Measurements from ENCODE around the gene RARG. TPM values are rescaled to one million over a fixed set of nuclear protein-coding genes. Genes with fewer than 3 reads are reported as not detected.

RARG gene
- total RNA-seq, 1 experiment from 2014 or later = 77.2 TPM

DNA sequence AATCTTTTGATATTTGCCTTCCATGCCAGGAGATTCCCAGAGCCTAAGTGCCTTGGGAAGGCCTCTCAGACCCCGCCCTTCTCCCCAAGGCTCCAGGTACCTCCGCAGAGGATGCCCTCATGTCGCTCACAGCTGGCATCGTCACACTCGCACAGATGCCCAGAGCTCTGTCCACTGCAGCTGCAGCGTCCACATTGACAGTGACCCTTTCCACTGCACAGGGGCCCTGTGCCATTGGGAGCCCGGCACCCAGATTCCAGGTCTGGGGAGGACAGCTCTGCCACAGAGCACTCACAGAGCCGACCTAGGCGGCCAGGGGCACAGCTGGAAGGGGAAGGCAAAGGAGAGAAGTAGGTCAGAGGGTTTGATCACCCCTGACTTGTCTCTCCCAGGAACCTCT, 39.0 kb downstream of the RARG start:
- H3K4me3 Mint-ChIP-seq = no peak overlapping the region
- ATAC-seq = no peak
- H3K27ac Mint-ChIP-seq = no peak overlapping the region
- no peak for DNase-seq (ENCODE audit: low spot score)
- TF ChIP-seq ZNF263 (CRISPR knock-in tag; IDR thresholded peaks at IDR 0.05; ENCODE audit: low read depth) (no peak), NR2C2 (CRISPR knock-in tag; IDR thresholded peaks at IDR 0.05) (no peak), TEAD1 (CRISPR knock-in tag; IDR thresholded peaks at IDR 0.05) (no peak), GTF2I (CRISPR knock-in tag; conservative IDR thresholded peaks at IDR 0.05) (no peak), RORB (CRISPR knock-in tag; IDR thresholded peaks at IDR 0.05) (no peak), NFATC4 (CRISPR knock-in tag; IDR thresholded peaks at IDR 0.05) (no peak)
- H3K9me3 Mint-ChIP-seq = no peaks in the 10 kb centered on the region
- ChIA-PET POLR2A (no interaction called here), CTCF (interaction anchor here (1.1 to 2.5 kb wide), 4 partner anchors 18 to 128 kb away, joined by 3 to 8 read pairs (median 6); partner anchors contain the start of genes AAAS and SPRYD3)
- peaks cover 61% of the 10 kb centered on the region for H3K27me3 Mint-ChIP-seq (ENCODE audit: low read depth)
- peaks cover 6% of the 10 kb centered on the region for H3K36me3 Mint-ChIP-seq
- peaks cover 13% of the 10 kb centered on the region for H3K4me1 Mint-ChIP-seq

GRCh38 chr12:53192531-53193021, 39.4 kb downstream of the RARG start:
- ChIA-PET POLR2A (interaction anchor here (0.9 kb wide), 1 partner anchor 95 kb away, joined by 3 read pairs; the partner anchor contains the start of gene IGFBP6), CTCF (interaction anchor here (1.1 to 2.5 kb wide), 4 partner anchors 18 to 129 kb away, joined by 3 to 8 read pairs (median 6); partner anchors contain the start of genes AAAS and SPRYD3)
- H3K36me3 Mint-ChIP-seq = peaks cover 10% of the 10 kb centered on the region
- no peak overlapping the region for H3K27ac Mint-ChIP-seq
- H3K4me1 Mint-ChIP-seq = peaks cover 15% of the 10 kb centered on the region
- H3K27me3 Mint-ChIP-seq (ENCODE audit: low read depth) = peaks cover 57% of the 10 kb centered on the region
- DNase-seq (ENCODE audit: low spot score) = no peak
- H3K9me3 Mint-ChIP-seq = no peaks in the 10 kb centered on the region
- no peak for ATAC-seq
- TF ChIP-seq MYBL2 (CRISPR knock-in tag; IDR thresholded peaks at IDR 0.05) = no peak
- TF ChIP-seq ATF3 (CRISPR knock-in tag; conservative IDR thresholded peaks at IDR 0.05) = 0 out of 2 replicates have a peak, but pooled peaks have one; percentile 19
- no peak overlapping the region for H3K4me3 Mint-ChIP-seq

DNA sequence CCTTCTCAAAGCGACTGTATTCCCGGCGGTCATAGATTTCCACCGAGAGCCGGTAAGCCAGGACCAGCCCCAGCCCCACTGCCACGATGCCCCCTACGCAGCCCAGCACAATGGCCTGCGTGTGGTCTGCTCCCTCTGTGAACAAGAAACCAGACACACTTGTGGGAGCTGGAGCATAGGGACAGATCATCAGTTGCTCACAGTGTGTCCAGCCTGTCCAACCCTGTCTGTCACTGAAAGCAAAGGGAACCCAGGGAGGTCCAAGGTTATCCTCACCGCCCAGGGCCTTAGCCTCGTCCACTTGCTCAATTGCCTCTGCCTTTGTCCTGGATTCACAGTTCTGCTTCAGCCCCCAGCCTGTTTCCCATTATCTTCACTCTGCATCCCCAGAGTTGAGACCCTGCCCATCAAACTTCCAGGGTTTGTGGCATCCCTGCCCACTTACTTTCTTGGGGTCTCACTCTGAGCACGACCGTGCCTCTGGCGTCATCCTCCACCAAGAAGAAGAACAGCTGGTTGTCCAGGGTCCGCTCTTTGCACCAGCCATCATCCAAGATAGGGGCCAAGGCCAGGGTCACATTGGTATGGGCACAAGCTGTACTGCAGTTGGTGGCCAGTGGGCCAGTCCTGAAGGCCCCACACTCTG, 40.0 kb downstream of the RARG start:
- H3K4me1 Mint-ChIP-seq = peaks cover 16% of the 10 kb centered on the region
- no peak for ATAC-seq
- H3K36me3 Mint-ChIP-seq = peaks cover 16% of the 10 kb centered on the region
- DNase-seq (ENCODE audit: low spot score) = no peak
- H3K27ac Mint-ChIP-seq = no peak overlapping the region
- H3K4me3 Mint-ChIP-seq = no peak overlapping the region
- no peaks in the 10 kb centered on the region for H3K9me3 Mint-ChIP-seq
- ChIA-PET CTCF (interaction anchor here (2.0 to 2.5 kb wide), 2 partner anchors 17 to 33 kb away, joined by 7 to 8 read pairs; no protein-coding TSS in a partner anchor), POLR2A (interaction anchor here (0.9 kb wide), 1 partner anchor 94 kb away, joined by 3 read pairs; the partner anchor contains the start of gene IGFBP6)
- H3K27me3 Mint-ChIP-seq (ENCODE audit: low read depth) = peaks cover 53% of the 10 kb centered on the region
- TF ChIP-seq ZBTB43 (CRISPR knock-in tag; IDR thresholded peaks at IDR 0.05) = no peak
- TF ChIP-seq GABPB1 (CRISPR knock-in tag; IDR thresholded peaks at IDR 0.05) = no peak
- TF ChIP-seq MAX (CRISPR knock-in tag; IDR thresholded peaks at IDR 0.05) = no peak
- TF ChIP-seq PRDM15 (CRISPR knock-in tag; IDR thresholded peaks at IDR 0.05) = no peak
- TF ChIP-seq, protein P1, sequence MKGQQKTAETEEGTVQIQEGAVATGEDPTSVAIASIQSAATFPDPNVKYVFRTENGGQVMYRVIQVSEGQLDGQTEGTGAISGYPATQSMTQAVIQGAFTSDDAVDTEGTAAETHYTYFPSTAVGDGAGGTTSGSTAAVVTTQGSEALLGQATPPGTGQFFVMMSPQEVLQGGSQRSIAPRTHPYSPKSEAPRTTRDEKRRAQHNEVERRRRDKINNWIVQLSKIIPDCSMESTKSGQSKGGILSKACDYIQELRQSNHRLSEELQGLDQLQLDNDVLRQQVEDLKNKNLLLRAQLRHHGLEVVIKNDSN (CRISPR knock-in tag; IDR thresholded peaks at IDR 0.05) = no peak
- TF ChIP-seq SOX15 (CRISPR knock-in tag; IDR thresholded peaks at IDR 0.05) = no peak
- no peak for TF ChIP-seq ZNF425 (CRISPR knock-in tag; conservative IDR thresholded peaks at IDR 0.05)
- no peak for TF ChIP-seq MYBL2 (CRISPR knock-in tag; IDR thresholded peaks at IDR 0.05)
- TF ChIP-seq IRF1 (CRISPR knock-in tag; IDR thresholded peaks at IDR 0.05) = no peak
- no peak for TF ChIP-seq ARID4B (CRISPR knock-in tag; IDR thresholded peaks at IDR 0.05; ENCODE audit: borderline replicate concordance)
